NCI-H2171 (cell line): ENCODE measurements around the gene TPRN.

Experiments
- DNase-seq: peaks from one replicate; lab custom pipeline; 2025; lab: John Stamatoyannopoulos, UW

The TPRN gene

DNA sequence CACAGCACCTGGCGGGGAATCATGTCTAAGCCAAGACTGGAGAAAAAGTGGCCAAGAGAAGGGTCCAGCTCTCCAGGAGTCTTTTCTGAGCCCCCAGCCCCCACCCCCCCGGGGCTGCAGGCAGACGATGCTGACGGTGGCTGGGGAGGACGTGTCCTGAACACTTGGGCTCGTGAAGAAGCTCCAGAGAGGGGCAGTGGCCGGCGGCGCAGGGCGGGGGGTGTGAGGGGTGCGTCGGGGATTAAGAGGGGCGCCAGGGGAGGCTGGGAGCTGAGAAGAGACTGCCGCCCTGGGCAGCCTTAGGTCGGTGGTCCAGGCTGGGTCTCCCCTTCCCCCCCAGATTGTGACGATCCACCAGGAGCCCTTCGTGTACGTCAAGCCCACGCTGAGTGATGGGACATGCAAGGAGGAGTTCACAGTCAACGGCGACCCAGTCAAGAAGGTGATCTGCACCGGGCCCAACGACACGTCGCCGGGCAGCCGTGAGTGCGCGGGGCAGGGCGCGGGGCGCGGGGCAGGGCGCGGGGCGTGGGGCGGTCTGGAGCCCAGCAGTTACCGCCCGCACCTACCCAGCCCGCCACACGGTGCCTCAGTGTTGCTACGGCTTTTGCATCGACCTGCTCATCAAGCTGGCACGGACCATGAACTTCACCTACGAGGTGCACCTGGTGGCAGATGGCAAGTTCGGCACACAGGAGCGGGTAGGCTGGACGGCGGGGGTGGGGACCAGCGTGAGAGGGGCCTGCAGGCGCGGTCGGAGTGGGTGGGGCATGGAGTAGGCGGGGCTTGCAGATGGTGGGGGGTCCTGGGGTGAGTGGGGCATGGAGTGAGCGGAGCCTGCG lies 39.6 kb downstream of the TPRN start:
- peak; percentile 99 for DNase-seq

DNA sequence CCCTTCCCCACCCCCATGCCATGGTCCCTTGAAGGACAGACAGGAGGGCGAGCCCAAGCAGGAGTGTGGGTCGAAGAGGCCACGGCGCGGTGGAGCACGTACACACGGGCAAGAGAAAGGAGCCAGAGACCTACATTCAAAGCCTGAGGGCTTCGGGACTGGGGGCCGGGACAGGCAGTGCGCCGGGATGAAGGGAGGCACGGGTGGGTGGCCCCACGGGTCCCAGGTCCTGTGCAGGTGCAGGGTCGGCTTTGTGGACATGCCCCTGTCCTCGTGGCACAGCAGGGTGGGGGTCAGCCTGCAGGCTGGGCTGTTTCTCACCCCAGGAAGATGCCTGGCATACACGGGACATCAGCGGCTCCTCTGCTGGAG lies 40.5 kb downstream of the TPRN start:
- DNase-seq = no peak

DNA sequence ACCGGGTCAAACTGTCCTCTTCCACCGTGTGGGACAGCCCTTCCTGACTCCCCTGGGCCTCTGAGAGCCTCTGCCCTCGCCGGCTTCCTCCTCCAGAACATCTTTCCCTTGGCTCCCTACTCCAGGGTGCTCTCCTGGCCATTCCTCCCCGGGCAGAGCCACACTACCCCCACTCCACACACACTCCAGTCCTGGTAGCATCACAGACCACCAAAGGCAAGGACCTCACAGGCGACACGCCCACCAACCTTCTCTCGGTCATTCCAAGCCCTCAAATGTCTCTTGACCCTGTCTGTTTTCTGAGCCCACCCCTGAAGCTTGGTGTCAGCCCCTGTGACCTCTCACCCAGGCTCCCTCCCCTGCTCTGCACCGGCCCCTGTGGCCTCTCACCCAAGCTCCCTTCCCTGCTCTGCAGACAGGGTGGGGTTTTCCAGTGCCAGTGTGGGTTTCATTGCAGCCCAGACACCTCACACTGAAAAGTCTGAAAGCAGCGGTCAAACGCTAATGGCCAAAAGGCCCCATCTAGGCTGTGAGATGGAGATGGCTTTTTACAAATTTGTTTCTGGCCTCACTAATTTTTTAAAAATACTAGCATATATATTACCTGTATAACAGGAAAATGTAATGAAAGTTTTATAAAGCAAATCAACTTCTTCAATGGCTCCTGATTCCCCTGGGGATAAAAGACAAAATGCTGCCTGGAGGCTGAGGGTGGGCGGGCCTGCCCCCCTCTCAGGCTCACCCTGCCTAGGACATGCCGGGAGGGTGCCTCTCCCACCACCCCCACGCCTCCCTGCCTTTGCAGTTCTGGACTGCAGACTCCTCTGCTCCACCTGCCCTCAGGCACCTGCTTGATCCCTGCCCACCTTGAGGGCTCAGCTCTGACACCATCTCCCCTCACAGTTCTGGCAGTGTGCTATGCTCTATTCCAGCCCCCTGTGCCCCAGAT lies 41.2 kb downstream of the TPRN start:
- DNase-seq = no peak

DNA sequence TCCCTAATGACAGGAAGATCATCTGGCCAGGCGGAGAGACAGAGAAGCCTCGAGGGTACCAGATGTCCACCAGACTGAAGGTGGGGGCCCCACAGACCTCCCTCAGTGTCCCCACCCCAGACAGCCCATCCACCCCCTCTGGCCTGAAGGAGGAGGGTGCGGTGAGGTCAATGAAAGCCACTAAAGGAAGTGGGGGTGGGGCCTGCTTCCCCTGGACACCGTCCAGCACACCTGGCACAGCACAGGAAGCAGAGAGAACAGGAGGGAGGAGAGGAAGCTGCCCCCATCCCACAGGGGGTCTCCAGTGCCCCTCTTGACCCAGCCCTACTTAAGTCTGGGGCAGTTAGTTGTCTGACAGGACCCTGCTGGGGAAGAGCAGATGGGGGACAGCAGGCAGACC lies 41.9 kb downstream of the TPRN start:
- no peak for DNase-seq

DNA sequence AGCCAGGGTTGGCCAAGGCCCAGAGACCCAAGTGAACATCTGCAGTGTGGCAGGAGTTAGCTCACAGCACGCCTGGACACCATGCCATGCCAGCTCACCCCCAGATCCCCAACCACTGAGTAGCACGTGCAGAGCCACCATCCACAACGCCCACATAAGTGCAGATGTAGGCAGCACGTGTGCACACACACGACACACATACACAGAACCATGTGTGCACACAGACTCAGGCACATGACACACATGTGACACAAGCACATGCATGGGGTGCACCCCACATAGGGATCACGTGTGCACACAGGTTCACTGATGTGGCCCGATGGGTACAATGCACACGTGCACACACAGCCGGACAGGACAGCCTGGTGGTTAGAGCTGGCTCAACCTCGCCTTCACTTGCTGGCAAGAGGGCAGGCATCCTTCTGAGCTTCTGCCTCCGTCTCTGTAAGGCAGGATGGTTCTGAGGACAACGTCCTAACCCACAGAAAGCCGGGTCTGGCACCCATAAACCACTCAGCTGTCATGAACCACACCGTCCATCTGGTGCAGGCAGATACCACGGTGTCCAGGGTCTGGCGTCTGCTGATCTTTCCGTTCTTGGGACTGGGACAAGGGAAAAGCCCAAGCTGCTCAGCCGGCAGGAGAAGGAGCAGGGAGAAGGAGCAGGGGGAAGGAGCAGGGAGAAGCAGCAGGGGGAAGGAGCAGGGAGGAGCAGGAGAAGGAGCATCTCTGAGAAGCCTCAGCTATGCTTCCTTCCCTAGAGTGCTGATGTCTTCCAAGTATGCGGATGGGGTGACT lies 42.7 kb downstream of the TPRN start:
- DNase-seq = no peak

DNA sequence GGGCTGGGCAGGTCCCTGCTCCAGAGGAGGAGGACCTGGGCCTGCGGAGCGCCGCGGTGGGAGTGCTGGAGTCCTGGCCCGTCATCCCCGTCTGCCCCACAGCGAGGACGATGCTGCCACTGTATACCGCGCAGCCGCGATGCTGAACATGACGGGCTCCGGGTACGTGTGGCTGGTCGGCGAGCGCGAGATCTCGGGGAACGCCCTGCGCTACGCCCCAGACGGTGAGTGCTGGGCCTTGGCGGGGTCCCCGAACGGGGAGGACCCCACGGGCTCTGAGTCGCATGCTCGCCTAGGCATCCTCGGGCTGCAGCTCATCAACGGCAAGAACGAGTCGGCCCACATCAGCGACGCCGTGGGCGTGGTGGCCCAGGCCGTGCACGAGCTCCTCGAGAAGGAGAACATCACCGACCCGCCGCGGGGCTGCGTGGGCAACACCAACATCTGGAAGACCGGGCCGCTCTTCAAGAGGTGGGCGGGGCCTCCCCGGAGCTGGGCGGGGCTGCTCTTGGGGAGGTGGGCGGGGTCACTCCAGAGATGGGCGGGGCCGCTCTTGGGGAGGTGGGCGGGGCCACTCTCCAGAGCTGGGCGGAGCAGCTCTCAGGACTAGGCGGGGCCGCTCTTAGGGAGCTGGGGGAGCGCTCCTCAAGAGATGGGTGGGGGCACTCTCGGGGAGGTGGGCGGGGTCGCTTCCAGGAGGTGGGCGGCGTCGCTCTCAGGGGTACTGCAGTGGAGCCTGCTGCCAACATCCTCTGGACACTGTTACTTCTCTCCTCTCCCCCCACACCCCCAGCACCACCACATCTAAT lies 43.8 kb downstream of the TPRN start:
- DNase-seq = no peak

DNA sequence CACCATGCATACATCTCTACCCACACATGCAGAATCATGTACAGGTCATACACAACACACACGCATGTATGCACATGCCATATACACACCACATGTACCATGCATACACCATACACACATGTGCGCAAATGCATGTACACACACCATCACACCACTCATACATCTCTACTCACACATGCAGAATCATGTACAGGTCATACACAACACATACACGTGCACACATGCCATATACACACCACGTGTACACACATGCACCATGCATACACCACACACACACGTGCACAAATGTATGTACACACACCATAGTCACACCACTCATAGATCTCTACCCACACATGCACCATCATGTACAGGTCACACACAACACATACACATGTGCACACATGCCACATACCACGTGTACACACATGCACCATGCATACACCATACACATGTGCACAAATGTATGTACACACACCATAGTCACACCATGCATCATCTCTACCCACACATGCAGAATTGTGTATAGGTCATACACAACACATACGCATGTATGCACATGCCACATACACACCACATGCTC lies 47.6 kb downstream of the TPRN start:
- DNase-seq = no peak

DNA sequence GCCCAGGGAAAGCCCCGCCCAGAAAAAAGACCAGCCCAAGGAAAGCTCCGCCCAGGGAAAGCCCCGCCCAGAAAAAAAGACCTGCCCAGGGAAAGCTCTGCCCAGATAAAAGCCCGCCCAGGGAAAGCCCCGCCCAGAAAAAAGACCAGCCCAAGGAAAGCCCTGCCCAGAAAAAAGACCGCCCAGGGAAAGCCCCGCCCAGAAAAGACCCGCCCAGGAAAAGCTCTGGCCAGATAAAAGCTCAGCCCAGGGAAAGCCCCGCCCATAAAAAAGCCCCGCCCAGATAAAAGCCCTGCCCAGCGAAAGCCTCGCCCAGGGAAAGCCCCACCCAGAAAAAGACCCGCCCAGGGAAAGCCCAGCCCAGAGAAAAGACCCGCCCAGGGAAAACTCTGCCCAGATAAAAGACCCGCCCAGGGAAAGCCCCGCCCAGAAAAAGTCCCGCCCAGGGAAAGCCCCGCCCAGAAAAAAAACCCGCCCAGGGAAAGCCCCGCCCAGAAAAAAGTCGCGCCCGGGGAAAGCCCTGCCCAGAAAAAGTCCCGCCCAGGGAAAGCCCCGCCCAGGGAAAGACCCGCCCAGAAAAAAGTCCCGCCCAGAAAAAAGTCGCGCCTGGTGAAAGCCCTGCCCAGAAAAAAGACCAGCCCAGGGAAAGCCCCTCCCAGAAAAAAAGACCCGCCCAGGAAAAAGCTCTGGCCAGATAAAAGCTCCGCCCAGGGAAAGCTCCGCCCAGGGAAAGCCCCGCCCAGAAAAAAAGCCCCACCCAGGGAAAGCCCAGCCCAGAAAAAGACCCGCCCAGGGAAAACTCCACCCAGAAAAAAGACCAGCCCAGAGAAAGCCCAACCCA lies 49.7 kb downstream of the TPRN start:
- DNase-seq = peak; percentile 90

DNA sequence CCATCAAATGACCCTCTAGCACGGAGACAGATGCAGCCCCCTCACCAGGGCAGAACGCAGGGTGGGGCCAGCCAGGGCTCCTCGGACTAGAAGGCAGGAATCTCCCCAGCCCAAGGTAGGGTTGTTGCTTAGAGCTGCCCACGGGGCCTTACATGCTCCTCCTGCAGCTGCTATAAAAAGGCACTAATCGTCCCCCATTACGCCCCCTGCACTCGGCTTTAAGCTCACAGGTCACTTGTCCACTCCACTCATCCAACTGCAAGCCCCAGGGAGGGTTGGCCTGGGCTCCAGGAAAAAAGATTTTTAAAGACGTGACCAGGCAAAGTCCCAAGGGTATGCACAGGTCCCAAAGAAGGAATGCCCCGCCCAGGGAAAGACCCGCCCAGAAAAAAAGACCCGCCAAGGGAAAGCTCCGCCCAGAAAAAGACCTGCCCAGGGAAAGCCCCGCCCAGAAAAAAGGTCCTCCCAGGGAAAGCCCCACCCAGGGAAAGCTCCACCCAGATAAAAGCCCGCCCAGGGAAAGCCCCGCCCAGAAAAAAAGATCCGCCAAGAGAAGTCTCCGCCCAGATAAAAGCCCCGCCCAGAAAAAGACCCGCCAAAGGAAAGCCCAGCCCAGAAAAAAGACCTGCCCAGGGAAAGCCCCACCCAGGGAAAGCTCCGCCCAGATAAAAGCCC lies 50.5 kb downstream of the TPRN start:
- DNase-seq = peak; percentile 90

DNA sequence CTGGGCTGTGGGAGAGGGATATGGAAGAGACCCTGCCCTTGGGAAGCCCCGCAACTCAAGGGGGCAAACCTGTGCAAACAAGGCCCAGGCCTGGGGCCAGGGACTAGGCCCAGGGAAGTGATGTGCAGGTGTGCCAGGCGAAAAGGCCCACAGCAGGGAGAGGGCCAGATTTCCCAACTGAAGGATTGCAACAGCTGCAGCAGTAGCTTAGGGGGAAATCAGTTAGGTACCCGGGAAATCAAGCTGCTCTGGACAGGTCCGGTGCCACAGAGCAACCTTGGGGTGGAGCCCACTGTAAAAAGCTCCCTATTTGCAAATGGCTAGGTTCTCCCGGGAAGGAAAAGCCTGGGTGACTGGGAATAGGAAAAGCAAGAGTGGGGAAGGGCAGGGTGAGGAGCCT lies 51.2 kb downstream of the TPRN start:
- DNase-seq = no peak

DNA sequence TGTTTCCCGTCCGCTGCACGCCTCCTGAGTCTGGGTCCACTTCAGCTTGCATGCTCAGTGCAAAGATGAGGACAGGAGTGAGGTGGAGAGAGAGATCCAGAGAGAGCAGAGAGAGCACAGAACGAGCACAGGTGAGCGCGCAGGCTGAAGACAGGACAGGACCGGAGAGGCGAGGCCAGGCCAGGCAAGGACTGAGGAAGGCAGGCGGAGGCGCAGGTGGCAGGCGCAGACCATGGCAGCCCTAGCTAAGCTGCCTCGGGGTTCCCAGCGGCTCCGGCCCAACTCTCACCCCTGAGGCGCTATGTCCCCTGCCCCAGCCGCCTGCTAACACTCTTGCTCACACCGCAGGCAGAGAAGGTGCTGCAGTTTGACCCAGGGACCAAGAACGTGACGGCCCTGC lies 51.9 kb downstream of the TPRN start:
- no peak for DNase-seq

DNA sequence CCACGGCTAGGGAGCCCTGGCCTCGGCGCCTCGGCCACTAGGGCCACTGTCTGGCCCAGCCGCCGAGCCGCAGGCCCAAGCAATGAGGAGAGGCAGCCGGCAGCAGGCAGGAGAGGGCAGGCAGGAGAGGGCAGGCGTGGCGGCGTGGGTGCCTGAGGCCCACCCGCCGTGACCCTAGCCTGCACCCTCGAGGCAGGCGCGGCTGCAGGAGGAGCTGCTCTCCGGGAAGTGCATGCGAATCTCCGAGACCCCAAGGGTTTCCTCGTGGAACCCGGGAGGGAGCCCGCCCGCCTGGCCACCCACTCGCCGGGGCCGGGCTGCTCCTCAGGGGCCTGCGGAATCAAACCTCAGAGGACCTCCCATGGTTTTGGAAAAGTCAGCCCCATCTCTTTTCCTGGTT lies 52.3 kb downstream of the TPRN start:
- DNase-seq = no peak

DNA sequence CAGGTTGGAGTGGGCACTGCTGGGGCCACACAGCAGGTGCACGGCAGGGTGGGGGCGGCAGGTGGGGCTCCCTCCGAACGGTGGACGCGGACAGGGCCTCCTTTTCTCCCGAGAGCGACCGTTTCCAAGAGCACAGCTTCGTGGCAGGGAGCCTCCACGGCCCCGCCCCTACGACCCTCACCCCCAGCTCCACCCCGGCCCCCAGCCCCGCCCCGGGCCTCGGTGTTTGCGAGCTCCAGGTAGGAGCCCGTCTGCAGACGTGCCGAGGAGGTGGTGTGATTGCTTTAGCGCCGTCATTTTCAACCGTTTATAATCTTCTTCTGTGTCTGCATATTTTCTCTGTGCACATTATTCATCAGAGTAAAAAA lies 52.8 kb downstream of the TPRN start:
- DNase-seq = no peak

DNA sequence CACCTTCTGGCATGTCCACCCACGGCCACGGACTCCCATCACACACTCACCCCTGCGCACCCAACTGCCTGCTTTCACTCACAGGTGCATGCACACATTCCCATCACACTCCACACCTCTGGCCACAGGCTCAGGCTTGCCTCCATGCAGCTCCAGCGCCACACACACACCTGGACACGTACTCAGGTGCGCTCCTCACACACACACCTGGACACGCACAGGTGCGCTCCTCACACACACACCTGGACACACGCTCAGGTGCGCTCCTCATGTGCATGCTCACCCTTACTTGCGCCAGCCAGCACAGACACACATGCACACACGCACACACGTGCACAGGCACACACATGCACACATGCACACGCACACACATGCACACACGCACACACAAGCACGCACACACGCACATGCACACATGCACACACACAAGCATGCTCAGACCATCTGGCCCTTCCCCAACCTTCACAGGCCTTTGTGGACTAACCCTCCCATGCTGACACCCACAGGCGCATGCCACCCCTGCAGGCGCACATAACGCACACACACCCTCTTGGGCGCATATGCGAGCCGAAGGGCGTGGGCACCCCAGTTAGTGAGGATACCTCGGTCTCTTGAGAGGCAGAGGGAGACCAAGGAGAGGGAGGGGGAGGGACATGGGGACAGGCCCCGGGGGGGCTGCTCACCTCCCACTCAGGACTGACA lies 53.3 kb downstream of the TPRN start:
- DNase-seq = no peak

DNA sequence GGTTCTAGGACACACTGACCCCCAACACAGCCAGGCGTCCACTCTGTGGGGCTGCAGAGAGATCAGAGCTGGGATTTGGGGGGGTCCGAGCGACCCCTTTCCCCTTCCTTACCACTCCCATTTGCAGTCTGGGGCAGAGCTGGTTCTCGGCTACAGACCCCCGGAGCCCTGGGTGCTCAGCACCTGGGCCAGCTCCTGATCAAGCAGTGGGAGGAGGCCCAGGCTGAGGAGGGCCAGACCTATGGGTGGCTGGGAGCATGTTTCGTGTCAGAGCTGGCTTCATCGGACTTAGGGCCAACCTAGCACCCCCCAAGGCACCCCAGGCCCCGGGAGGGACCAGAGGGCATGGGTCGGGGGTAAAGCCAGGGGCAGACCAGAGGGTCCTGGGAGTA lies 54.0 kb downstream of the TPRN start:
- no peak for DNase-seq

DNA sequence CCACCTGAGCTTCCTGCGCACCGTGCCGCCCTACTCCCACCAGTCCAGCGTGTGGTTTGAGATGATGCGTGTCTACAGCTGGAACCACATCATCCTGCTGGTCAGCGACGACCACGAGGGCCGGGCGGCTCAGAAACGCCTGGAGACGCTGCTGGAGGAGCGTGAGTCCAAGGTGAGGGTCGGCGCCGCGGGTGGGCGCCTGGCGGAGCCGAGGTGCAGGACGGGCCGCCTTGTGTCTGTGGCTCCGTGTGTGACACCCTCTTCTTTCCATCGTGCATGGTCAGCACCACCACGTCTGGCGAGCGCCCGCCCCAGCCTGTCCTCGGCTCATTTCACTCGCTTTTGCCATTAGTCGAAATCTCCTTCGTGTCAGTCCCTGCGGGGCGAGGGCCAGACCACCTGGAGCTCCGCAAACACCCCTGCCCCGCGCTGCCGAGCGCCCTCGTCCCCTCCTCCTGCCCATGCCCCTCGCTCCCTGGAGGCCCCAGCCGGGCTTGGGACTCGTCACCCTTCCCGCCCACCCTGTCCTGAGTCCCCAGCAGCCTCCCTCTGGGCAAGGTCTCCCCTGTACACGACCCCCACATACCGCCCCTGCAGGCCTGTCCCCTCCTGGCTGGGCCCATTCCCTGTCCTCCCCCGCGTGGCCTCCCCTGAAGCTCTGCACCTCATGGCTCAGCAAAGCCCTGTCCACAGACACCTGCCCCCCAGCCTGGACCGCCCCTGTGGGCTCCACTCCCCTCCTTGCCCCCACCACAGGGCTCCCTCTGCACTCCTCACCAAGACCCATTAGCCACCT lies 54.6 kb downstream of the TPRN start:
- no peak for DNase-seq

DNA sequence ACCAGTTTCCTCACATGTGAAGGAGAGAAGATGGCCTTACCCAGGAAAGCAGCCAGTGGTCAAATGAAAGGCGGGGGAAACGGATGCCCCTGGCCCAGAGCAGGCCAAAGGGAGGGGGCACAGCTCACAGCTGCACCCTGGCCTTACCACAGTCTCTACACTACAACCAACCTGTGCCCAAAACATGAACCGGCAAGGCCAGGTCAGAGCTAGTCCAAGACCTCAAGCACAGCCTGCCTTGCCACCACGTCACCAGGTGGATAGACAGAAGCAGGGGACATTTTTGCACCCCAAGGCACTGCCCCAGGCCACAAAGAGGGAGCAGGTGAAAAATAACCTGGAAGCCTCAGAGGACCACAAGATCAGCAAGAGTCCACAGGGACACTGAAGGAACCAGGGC lies 57.1 kb downstream of the TPRN start:
- DNase-seq = no peak
